HUES48 (cell line): ENCODE data around the gene ATP6V1F.

Source experiments
- H3K27ac ChIP-seq: one replicate; pipeline ENCODE4 v1.7.0; 2013; ENCODE audit warnings: low read depth, low read length, inconsistent platforms
- H3K27me3 ChIP-seq: 2 replicates; pipeline ENCODE4 v1.6.1; 2013; ENCODE audit warnings: mild to moderate bottlenecking, low read length; ENCODE audit not compliant: control insufficient read depth, insufficient read depth
- H3K36me3 ChIP-seq: 2 replicates; pipeline ENCODE4 v1.6.1; 2013; ENCODE audit warnings: low read length; ENCODE audit not compliant: control insufficient read depth, insufficient read depth
- H3K4me1 ChIP-seq: 2 replicates; pipeline ENCODE4 v1.6.1; 2013; ENCODE audit warnings: mild to moderate bottlenecking, low read length; ENCODE audit not compliant: control insufficient read depth, insufficient read depth
- H3K4me3 ChIP-seq: 2 replicates; pipeline ENCODE4 v1.5.1; 2013; ENCODE audit warnings: mild to moderate bottlenecking, low read depth, low read length
- H3K9ac ChIP-seq: 2 replicates; pipeline ENCODE4 v1.6.1; 2013; ENCODE audit warnings: mild to moderate bottlenecking, low read depth, low read length, moderate library complexity
- H3K9me3 ChIP-seq: 2 replicates; pipeline ENCODE4 v1.6.1; 2013; ENCODE audit warnings: low read length; ENCODE audit not compliant: control insufficient read depth, insufficient read depth

ATP6V1F gene

DNA sequence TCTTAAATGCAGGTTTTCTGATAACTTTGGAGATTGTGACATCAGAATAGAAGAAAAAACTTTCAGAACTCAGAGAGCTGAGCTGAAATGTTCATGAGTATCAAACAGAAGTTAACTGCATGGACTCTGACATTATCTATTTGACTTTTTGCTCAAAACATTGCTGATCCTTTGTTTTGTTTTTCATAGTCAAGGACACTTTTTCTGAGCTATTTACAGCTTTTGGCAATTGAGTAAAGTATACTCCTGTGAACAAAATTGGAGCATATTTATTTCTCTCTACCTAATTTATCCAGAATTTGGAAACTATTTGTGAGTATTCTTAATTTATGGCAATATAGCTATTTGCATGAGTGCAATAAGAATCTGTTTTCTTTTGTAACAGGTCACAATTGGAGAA, 36.7 kb downstream of the ATP6V1F start:
- H3K4me1 ChIP-seq = no peaks in the 10 kb centered on the region
- H3K9me3 ChIP-seq = no peaks in the 10 kb centered on the region; the same call in 1 of the 2 replicates
- no peak overlapping the region for H3K27ac ChIP-seq
- no peak overlapping the region for H3K4me3 ChIP-seq
- no peaks in the 10 kb centered on the region for H3K36me3 ChIP-seq
- H3K27me3 ChIP-seq = no peaks in the 10 kb centered on the region
- no peak overlapping the region for H3K9ac ChIP-seq

DNA sequence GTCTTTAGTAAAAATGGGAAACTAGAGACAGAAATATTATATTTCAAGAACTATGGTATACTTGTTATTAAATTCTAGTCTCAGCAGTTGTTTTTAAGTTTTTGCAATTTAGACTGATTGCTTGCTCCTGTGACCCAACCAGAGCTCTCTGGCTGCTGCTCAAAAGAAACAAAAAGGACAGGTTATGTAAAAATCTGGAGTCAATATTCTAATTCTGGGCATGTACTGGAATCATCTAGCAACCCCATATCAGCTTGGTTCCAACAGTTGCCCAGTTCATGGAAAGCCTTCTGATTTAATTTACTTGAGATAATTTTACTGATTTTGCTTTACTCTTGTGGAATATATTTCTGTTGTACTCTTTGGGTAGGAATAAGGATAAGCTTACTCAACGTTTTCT, 37.6 kb downstream of the ATP6V1F start:
- H3K4me1 ChIP-seq = no peaks in the 10 kb centered on the region
- H3K36me3 ChIP-seq = no peaks in the 10 kb centered on the region
- H3K9ac ChIP-seq = no peak overlapping the region
- H3K27me3 ChIP-seq = no peaks in the 10 kb centered on the region
- H3K9me3 ChIP-seq = no peaks in the 10 kb centered on the region; the same call in 1 of the 2 replicates
- no peak overlapping the region for H3K4me3 ChIP-seq
- no peak overlapping the region for H3K27ac ChIP-seq

DNA sequence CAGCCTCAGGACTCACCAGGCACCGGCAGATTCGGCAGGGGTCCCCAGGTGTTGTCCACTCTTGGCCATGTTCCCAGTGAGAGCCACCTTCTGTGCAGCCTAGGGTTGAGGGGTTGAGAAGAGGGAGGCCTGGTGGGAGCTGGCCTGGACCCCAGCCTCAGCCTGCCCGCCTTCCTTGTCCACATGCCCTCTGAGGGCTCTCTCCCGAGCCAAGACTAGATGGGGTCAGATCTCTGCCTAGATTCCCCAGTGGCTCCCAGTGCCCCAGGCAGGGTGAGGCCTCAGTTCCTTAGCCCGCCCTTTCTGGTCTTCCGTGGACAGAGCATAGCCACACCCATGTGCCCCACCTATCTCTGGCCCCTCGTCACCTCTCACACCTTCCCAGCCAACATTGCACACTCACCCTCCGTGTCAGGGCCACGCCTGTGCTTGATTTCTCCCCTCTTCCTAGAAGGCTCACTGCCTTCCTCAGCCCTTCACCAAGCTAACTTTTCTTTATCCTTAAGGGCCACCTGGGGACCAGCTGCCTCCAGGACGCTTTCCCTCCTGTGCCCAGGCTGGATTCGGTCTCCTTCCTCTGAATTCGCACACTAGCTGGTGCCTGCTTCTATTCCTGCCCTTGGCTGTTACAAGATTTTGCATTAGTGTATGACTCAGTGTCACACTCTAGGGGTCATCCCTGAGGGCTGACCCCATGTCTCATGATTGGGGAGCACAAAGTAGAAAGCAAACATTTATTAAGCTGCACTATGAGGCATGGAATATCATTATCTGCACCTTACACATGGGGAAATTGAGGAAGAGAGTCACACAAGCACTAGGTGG, 40.3 kb downstream of the ATP6V1F start:
- Histone ChIP-seq H3K9ac (no peak overlapping the region), H3K27ac (no peak overlapping the region)

DNA sequence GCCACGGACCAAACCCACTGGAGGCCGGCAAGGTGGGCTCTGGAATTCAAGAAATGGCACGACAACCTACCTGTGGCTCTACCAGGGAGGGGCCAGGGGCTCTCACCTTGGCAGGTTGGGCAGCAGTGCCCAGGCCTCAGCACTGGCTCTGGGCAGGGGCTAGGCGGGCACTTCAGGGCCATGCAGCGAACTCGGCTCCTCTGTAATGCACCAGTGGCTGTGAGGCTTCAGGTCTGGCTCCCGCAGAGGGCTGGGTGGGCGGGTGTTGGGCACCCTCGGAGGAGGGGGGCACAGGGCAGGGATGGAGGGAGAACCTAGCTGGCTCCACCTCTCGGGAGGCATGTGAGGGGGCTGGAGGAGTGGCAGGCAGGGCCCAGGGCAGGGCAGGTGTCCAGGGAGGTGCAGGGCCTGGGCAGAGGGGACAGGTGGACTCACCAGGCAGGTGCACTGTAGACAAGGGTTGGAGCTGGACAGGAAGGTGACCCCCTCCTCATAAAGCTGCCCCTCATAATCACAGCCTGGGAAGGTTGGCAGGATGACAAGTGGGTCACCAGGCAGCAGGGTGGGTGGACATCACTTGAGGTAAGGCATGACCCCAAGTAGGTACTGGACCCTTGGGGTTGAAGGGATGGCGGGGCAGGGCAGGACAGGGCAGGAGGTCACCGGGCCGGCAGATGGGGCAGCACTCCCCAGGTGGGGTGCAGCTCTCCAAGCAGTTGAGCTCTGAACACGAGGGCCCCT, 41.1 kb downstream of the ATP6V1F start:
- Histone ChIP-seq H3K36me3 (no peaks in the 10 kb centered on the region), H3K27me3 (peaks cover 5% of the 10 kb centered on the region; the same call in 1 of the 2 replicates), H3K4me1 (no peaks in the 10 kb centered on the region), H3K9me3 (no peaks in the 10 kb centered on the region; the same call in 1 of the 2 replicates), H3K9ac (no peak overlapping the region), H3K27ac (no peak overlapping the region), H3K4me3 (no peak overlapping the region)

More for the DNA sequence above, 40.3 kb downstream of the ATP6V1F start:
- Histone ChIP-seq H3K4me1 (no peaks in the 10 kb centered on the region), H3K27me3 (no peaks in the 10 kb centered on the region), H3K4me3 (no peak overlapping the region), H3K36me3 (no peaks in the 10 kb centered on the region), H3K9me3 (no peaks in the 10 kb centered on the region; the same call in 1 of the 2 replicates)

DNA sequence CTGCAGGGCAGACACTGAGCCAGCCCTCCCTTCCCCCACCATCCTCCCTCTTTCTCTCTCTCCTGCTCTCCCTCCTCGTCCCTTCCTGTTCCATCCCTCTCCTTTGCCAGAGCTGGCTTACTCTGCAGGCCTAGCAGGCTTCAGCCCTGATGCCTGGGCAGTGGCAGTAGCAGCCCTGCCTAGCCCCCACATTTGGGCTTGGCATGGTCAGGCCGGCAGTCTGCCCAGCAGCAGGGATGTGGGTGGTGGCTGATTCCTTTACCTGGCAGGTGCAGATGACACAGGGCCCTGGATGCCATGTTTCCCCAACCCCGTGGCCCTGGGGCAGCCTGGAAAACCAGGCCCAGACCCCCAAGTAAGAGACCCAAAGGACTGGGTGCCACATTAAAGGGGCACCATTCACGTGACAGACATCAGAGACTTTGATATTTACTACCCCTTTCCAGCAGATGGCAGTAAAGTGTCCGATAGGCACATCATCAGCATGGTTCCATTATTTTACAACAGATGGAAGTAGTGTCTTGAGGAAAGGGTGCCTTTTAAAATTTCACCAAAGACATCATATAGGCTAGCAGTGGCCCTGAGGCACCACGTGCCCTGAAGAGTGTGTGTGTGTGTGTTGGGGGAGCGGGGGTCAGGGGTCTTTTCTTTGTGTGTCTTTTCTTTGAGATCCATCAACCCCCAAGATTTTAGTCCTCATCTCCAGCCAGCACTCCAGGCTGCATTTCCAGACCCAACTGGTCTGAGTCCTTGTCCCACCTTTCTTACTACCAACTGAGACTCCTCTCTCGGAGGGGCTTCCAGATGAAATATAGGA, 41.9 kb downstream of the ATP6V1F start:
- Histone ChIP-seq H3K36me3 (no peaks in the 10 kb centered on the region), H3K4me3 (no peak overlapping the region), H3K27ac (no peak overlapping the region), H3K4me1 (no peaks in the 10 kb centered on the region), H3K27me3 (peaks cover 13% of the 10 kb centered on the region), H3K9ac (no peak overlapping the region), H3K9me3 (no peaks in the 10 kb centered on the region; the same call in 1 of the 2 replicates)

DNA sequence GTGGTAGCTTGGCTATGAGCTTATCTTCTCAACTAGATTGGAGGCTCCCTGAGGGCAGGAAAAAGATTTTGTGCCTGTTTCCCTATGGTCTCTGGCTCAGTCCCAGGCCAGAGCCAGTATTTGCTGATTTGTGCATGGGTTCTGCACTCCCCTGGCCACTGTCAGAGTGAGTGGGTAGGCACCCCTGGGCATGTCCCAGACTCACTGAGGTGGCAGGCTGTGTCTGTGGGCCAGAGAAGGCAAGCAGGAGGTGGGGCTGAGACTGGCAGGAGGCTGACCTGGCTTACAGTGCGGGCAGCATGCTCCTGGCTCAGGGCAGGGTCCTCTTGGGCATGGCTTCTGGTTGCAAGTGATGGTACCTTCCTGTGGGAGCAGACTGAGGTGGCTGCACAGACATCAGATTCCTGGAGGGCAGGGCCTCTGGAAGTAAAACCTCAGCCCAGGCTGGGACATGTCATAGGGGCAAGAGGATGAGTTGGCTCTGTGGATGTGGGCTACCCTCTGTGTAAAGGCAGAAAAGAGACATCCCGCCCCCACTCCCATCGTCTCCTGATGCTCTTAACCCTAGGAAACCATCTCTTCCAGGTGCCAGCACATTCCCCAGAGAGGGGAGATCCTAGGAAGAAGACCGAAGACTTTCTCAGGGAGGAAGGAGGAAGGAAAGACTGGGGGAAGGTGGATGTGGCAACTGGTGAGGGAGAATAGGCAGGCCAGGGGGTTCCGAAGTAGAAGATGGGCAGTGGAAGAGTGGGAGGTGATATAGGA, 43.5 kb downstream of the ATP6V1F start:
- H3K4me1 ChIP-seq = peaks cover 3% of the 10 kb centered on the region
- no peak overlapping the region for H3K27ac ChIP-seq
- peaks cover 29% of the 10 kb centered on the region for H3K27me3 ChIP-seq
- H3K9me3 ChIP-seq = no peaks in the 10 kb centered on the region
- H3K36me3 ChIP-seq = no peaks in the 10 kb centered on the region
- no peak overlapping the region for H3K9ac ChIP-seq
- no peak overlapping the region for H3K4me3 ChIP-seq

DNA sequence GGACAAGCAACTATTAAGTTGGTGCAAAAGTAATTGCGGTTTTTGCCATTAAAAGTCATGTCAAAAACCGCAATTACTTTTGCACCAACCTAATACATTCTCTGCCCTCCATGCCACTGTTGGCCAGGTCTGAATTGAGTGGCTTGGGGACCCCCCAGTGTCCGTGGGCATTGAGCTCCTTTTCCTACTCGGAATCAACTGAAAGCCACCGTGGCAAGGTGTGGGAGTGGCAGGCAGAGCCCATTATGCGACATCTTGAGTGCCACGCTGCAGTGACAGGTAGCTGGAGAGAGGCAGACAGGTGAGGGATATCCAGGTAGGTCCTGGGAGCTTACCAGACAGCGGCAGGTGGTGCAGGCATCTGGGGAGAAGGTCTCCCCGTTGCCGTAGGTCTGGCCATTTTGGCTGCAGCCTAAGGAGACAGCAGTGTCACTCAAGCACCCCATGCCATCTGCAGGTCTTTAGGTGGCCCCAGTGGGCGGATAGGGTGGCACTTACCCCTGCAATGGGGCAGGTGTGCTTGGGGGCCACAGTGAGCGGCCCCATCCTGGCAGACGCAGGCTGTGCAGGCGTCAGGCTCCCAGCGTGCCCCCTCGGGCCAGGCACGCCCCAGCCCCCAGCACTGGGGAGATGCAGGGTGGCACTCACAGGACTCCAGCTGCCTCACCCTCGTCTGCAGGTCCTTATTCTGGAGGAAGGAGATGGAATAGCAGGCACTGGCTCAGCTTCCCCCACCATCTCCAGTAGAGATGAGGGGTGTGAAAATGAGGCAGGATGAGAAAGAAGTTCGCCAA, 44.3 kb downstream of the ATP6V1F start:
- H3K4me3 ChIP-seq = no peak overlapping the region
- H3K27me3 ChIP-seq = peaks cover 36% of the 10 kb centered on the region

DNA sequence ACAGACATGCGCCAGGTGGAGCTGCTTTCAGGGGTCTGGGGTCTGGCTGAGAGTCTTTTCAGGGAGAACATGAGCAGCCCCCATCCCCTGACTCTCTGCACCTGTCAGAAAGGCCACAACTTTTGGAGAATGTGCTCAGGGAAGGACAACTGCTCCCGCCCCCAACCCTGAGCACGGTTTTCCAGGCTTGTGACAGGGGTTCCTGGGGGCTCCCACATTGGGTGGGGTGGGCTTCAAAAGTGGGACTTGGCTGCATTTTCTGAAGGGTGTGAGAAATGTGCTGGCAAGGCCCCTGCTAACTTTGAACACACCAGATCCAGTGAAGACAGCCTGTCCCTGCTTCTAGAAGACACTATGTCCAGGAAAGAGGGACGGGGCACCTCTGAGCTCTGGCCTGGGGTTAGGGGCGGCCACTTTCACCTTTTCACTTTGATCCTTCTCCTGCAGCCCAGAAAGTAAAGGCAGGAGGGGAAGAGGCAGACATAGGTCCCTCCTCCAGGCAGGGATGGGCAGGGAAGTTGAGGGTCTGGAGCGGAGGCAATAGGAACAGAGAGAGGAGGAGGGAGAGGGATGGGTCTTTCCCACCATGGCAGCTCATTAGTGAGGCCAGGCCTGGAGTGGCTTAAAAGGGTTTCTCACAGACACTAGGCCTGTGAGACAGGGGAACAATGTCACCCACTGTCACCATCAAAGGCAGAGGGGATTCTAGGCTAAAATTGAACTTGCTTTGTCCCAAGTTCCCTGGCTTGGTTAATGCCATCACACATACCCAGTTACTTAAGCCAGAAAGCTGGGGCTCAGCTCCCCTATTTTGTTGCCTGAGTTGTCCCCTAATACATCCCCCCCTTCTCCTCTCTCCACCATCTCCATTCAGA, 46.3 kb downstream of the ATP6V1F start:
- peak overlapping the region; percentile 61 for H3K4me3 ChIP-seq
- H3K36me3 ChIP-seq = no peaks in the 10 kb centered on the region
- peaks cover 44% of the 10 kb centered on the region for H3K27me3 ChIP-seq
- H3K9me3 ChIP-seq = no peaks in the 10 kb centered on the region
- peaks cover 13% of the 10 kb centered on the region for H3K4me1 ChIP-seq
- H3K27ac ChIP-seq = no peak overlapping the region
- no peak overlapping the region for H3K9ac ChIP-seq

More for the DNA sequence above, 44.3 kb downstream of the ATP6V1F start:
- Histone ChIP-seq H3K9ac (no peak overlapping the region), H3K36me3 (no peaks in the 10 kb centered on the region), H3K27ac (no peak overlapping the region), H3K4me1 (peaks cover 11% of the 10 kb centered on the region), H3K9me3 (no peaks in the 10 kb centered on the region)
